Adipocyte (in vitro differentiated cells): ENCODE measurements around the gene PRRX2.
"Not testable (repeated sequence)": the region's sequence is repeated elsewhere in the genome, so short reads cannot be mapped to it uniquely, and the experiment has no call there.

Source experiments
- DNase-seq: peaks from one replicate; pipeline ENCODE4 v3.0.0-alpha.2; 2015; ENCODE audit warnings: low read depth
- H3K27me3 ChIP-seq: replicated peaks from 2 replicates; pipeline ENCODE4 v1.7.0; 2013; ENCODE audit warnings: mild to moderate bottlenecking, low read length, moderate library complexity; ENCODE audit not compliant: control insufficient read depth, insufficient read depth
- H3K36me3 ChIP-seq: 2 replicates; pipeline ENCODE4 v1.7.0; 2013; ENCODE audit warnings: low read length, mild to moderate bottlenecking, moderate library complexity; ENCODE audit not compliant: control insufficient read depth, insufficient read depth, severe bottlenecking
- H3K4me1 ChIP-seq: 2 replicates; pipeline ENCODE4 v1.7.0; 2013; ENCODE audit warnings: mild to moderate bottlenecking, low read length, moderate library complexity; ENCODE audit not compliant: control insufficient read depth, insufficient read depth
- H3K4me3 ChIP-seq: 2 replicates; pipeline ENCODE4 v1.7.0; 2013; ENCODE audit warnings: mild to moderate bottlenecking, low read length, moderate library complexity
- H3K9ac ChIP-seq: 2 replicates; pipeline ENCODE4 v1.7.0; 2013; ENCODE audit warnings: mild to moderate bottlenecking, low read length, moderate library complexity
- H3K9me3 ChIP-seq: 2 replicates; pipeline ENCODE4 v1.7.0; 2013; ENCODE audit warnings: mild to moderate bottlenecking, low read length, moderate library complexity; ENCODE audit not compliant: control insufficient read depth

Gene PRRX2

DNA sequence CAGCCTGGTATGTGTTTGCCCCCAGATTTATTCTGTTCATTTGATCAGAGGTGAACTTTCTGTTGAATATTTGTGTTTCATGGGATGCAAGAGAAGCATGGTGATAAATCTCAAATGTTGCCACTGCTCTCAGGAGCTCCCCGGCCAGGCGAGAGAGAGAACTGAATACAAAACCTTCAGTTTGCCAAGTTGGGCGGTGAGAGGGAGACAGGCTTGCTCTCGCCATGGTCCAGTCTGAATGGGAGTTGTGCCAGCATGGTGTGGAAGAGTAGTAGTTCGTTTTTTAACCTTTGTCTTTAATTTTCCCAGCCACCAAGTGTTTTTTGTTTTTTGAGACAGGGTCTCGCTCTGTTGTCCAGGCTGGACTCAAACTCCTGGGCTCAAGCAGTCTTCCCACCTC, 36.7 kb upstream of the PRRX2 start:
- Histone ChIP-seq H3K9me3 (no peaks in the 10 kb centered on the region), H3K36me3 (peaks cover 14% of the 10 kb centered on the region), H3K27me3 (no peaks in the 10 kb centered on the region), H3K9ac (peak overlapping the region; percentile 93), H3K4me1 (peaks cover 55% of the 10 kb centered on the region), H3K4me3 (no peak overlapping the region)
- no peak for DNase-seq

DNA sequence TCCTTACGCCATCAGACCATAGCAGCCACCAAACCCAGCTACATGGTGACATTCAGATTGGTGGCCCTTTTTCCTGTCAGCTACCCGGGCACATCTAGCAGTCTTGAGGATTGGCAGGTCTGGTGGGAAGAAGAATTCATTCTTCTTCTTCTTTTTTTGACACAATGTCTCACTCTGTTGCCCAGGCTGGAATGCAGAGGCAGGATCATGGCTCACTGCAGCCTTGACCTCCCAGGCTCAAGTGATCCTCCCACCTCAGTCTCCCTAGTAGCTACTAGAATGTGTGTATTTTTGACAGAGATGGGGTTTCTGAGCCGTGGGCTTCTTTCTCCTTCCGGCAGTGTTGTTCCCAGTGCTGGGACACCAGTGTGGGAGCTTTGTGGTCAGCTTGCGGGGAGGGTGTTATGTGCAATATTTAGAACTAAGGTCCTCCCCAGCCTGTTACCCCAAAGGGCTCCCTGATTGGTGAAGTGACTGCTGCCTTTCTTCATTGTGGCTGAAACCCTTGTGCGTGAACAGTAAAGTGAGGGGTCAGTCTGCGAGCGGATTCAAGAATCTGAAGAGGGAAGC, 36.1 kb upstream of the PRRX2 start:
- Histone ChIP-seq H3K4me1 (peaks cover 50% of the 10 kb centered on the region), H3K36me3 (peaks cover 19% of the 10 kb centered on the region), H3K9ac (no peak overlapping the region), H3K27me3 (no peaks in the 10 kb centered on the region), H3K9me3 (no peaks in the 10 kb centered on the region), H3K4me3 (no peak overlapping the region)
- DNase-seq, result no peak

DNA sequence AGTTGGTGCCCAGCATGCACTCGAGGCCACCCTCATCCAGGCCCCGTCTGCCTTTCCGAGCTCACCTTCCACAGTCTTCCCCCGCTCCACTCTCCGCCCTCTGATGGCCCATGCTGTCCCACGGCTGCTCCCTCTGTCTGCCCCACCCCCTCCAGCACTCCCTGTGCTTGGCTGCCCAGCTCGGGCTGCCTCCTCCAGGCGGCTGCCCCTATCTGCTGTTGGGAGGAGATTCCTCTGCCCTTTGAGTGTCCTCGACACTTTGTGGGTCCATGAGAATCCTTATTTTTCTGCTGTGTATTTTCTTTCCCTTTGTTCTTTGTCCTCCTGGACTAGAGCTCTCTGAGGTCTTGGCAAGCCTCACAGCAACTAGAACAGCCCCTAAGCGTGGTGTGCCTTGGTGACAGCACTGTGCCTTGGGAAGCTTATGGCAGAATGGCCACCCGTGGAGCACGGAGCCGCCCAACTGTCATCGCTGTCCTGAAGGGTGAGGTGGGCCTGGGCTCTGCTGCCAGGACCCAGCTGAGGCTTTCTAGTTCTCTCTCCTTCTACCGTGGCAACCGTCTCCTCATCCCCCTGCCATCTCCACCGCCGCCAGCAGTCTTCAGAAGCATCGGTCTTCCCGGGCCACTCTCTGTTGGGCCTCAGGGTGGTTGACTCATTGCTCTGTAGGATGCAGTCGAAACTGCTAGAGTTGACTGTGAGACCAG, 34.3 kb upstream of the PRRX2 start:
- Histone ChIP-seq H3K9ac (no peak overlapping the region), H3K4me3 (no peak overlapping the region), H3K4me1 (peaks cover 49% of the 10 kb centered on the region), H3K36me3 (peaks cover 36% of the 10 kb centered on the region), H3K27me3 (no peaks in the 10 kb centered on the region), H3K9me3 (no peaks in the 10 kb centered on the region)
- no peak for DNase-seq

DNA sequence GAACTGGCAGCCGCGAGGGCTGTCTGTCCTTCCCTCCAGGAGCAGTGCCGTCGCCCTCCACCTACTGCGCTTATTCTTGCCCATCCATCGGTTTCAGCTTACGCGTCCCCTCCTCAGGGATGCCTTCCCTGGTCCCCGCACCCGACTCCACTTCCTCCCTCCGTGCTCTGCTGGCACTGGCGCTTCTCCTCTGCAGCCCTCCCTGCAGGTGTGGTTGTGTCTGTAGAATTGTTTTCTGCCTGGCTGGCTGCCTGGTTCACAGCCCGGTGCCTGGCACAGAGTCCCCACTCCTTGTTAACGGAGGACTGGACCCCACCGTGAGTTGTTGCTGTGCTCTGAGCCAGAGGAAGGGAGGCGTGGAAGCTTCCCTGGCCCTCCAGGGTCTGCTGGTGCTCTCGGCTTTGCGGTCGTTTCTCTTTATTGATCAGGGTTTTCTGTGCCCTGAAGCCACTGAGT, 33.7 kb upstream of the PRRX2 start:
- Histone ChIP-seq H3K4me1 (peaks cover 52% of the 10 kb centered on the region), H3K27me3 (no peaks in the 10 kb centered on the region), H3K9me3 (no peaks in the 10 kb centered on the region), H3K36me3 (peaks cover 39% of the 10 kb centered on the region), H3K9ac (no peak overlapping the region), H3K4me3 (no peak overlapping the region)
- no peak for DNase-seq

DNA sequence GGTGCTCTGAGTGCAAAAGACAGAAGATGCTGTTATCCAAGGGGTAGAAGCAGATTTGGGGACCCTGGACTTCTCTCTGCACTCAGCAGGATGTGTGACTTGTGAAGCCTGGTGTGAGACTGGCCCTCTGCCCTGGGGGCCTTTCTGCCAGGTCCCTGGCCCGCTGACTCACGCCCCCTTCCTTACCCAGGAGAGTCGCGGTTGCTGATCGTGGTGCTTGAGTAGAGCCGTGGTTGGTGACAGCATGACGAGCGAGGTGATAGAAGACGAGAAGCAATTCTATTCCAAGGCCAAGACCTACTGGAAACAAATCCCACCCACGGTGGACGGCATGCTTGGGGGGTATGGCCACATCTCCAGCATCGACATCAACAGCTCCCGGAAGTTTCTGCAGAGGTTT, 33.0 kb upstream of the PRRX2 start:
- peaks cover 50% of the 10 kb centered on the region for H3K4me1 ChIP-seq
- no peaks in the 10 kb centered on the region for H3K9me3 ChIP-seq
- peaks cover 47% of the 10 kb centered on the region for H3K36me3 ChIP-seq
- no peak overlapping the region for H3K4me3 ChIP-seq
- no peak overlapping the region for H3K9ac ChIP-seq
- DNase-seq, result no peak
- no peaks in the 10 kb centered on the region for H3K27me3 ChIP-seq

DNA sequence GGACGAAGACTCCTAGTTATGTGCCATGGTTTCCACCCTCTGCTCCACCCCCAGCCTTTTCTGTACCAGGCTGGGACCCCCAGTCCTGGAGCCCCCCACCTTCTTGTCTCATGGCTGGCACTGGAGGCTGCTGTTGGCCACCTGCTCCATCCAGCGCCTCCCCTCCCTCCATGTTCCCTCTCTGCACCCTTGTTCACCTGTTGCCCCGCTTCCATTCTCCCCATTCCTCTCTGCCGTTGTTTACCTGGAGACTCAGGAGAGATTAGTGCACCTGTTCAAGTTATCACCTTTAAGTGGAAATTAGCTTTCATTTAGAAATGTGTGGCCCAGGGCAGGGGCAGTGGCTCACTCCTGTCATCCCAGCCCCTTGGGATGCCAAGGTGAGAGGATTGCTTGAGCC, 32.2 kb upstream of the PRRX2 start:
- DNase-seq, result no peak
- peaks cover 54% of the 10 kb centered on the region for H3K36me3 ChIP-seq
- H3K4me1 ChIP-seq, result peaks cover 43% of the 10 kb centered on the region
- H3K9me3 ChIP-seq, result no peaks in the 10 kb centered on the region
- H3K27me3 ChIP-seq, result no peaks in the 10 kb centered on the region
- H3K9ac ChIP-seq, result no peak overlapping the region
- H3K4me3 ChIP-seq, result no peak overlapping the region

DNA sequence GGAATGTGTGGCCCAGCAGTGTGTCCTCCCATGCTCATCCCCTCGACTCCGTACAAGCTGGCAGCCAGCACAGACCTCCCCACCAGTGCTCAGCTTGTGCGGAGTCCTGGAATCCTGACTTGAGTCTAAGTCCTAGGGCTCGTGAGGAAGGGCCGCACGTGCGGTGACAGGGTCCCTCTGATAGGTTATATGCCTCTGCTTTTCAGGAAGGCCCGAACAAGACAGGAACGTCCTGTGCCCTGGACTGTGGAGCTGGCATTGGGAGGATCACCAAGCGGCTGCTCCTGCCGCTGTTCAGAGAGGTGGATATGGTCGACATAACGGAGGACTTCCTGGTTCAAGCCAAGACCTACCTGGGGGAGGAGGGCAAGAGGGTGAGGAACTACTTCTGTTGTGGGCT, 31.6 kb upstream of the PRRX2 start:
- Histone ChIP-seq H3K4me3 (no peak overlapping the region), H3K9me3 (no peaks in the 10 kb centered on the region), H3K4me1 (peaks cover 36% of the 10 kb centered on the region), H3K9ac (no peak overlapping the region), H3K36me3 (peaks cover 61% of the 10 kb centered on the region), H3K27me3 (no peaks in the 10 kb centered on the region)
- DNase-seq, result no peak

DNA sequence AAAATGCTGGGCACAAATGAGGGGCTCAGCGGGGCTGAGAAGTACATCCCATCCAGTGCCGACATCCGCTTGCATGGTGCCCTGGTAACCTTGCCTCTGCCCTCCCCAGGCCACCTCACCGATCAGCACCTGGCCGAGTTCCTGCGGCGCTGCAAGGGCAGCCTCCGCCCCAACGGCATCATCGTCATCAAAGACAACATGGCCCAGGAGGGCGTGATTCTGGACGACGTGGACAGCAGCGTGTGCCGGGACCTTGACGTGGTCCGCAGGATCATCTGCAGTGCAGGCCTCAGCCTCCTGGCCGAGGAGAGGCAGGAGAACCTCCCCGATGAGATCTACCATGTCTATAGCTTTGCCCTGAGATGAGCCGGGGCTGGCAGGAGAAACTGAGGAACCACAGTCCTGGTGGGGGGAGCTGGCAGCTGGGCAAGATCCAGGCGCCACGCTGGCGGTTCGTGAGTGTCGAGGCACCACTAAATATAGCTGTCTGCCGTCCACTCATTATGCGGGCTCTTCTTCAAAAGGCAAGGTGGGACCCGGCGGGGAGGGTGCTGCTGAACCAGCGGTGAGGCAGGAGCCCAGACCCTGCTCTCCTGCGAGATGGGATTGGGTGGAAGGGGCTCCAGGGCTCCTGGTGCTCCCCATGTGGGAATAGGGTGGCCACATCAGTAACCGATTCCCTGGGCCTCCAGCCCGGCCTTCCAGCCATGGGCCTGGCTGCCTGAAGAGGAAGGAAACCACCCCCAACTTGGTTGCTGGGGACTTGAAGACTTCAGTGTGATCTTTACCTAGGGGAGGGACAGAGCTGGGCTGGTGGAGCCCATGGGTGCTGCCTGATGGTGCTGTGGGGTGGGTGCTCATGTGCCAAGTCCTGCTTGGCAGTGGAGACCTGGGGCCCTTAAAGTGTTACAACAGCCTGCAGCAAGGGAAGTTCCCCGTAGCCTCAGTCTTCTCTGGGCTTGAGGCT, 30.1 kb upstream of the PRRX2 start:
- Histone ChIP-seq H3K27me3 (no peaks in the 10 kb centered on the region), H3K4me1 (peaks cover 37% of the 10 kb centered on the region), H3K4me3 (no peak overlapping the region), H3K9ac (no peak overlapping the region), H3K9me3 (no peaks in the 10 kb centered on the region), H3K36me3 (peaks cover 66% of the 10 kb centered on the region)
- no peak for DNase-seq

DNA sequence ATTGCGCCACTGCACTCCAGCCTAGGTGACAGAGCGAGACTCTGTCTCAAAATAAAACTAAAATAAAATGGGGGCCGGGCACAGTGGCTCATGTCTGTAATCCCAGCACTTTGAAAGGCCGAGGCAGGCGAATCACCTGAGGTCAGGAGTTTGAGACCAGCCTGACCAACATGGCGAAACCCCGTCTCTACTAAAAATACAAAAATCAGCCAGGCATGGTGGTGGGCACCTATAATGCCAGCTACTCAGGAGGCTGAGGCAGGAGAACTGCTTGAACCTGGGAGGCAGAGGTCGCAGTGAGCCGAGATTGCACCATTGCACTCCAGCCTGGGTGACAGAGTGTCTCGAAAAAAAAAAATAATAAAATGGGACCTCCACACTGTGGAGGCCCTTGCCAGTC, 29.1 kb upstream of the PRRX2 start:
- Histone ChIP-seq H3K36me3 (peaks cover 66% of the 10 kb centered on the region), H3K4me1 (peaks cover 38% of the 10 kb centered on the region)
- H3K27me3 ChIP-seq, H3K9me3 ChIP-seq, H3K4me3 ChIP-seq, H3K9ac ChIP-seq, DNase-seq: not testable (repeated sequence)

DNA sequence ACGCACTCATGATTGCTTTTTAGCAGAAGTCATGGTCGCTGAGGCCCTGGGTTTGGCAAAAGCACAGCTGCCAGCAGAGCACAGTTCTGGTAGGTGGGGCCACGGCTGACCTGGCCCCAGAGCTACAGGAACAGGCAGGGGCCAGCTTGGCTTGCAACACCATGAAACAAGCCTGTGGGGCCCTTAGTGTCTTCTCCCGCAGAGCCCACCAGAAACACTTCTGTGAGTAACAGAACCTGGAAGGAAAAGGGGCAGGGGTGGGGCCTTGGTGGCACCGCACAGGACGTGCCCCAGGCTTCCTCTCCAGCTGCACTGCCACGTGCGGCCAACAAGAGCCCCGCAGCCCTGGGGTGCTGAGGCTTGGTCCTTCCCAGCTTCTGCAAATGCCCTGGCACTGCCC, 28.3 kb upstream of the PRRX2 start:
- no peak overlapping the region for H3K4me3 ChIP-seq
- no peaks in the 10 kb centered on the region for H3K9me3 ChIP-seq
- no peak overlapping the region for H3K9ac ChIP-seq
- H3K27me3 ChIP-seq, result no peaks in the 10 kb centered on the region
- no peak for DNase-seq
- H3K4me1 ChIP-seq, result peaks cover 30% of the 10 kb centered on the region
- peaks cover 66% of the 10 kb centered on the region for H3K36me3 ChIP-seq
